K562 (cell line): ENCODE measurements around the gene GIPR. TPM values are rescaled to one million over a fixed set of nuclear protein-coding genes. Genes with fewer than 3 reads are reported as not detected.
A peak's percentile ranks its signal among the peaks of the same experiment; 100 is the strongest.

ENCODE experiments used
- COPS2 ChIP-seq: fragments of 450-650 bp; conservative IDR thresholded peaks from 2 replicates; pipeline ENCODE4 v1.6.1; 2016; ENCODE audit warnings: mild to moderate bottlenecking, moderate library complexity
- FUS ChIP-seq: fragments of 200-400 bp; formaldehyde crosslinking; optimal IDR thresholded peaks from 2 replicates; pipeline ENCODE3; 2017; ENCODE audit warnings: low read depth, low read length
- MEIS2 ChIP-seq: fragments of 450-650 bp; IDR thresholded peaks from 2 replicates; pipeline ENCODE4 v1.6.1; 2014; ENCODE audit warnings: mild to moderate bottlenecking; ENCODE audit not compliant: partially characterized antibody
- NUFIP1 ChIP-seq: fragments of 450-650 bp; IDR thresholded peaks from 2 replicates; pipeline ENCODE4 v1.6.1; 2018; ENCODE audit not compliant: partially characterized antibody
- PHB ChIP-seq: fragments of 250-450 bp; sonication (Bioruptor Pico); IDR thresholded peaks from 2 replicates; pipeline ENCODE4 v1.5.0; 2021
- POLR2AphosphoS5 ChIP-seq: IDR thresholded peaks from 2 replicates; pipeline ENCODE4 v1.6.1; 2011; ENCODE audit warnings: mild to moderate bottlenecking, low read depth, low read length, moderate library complexity; ENCODE audit not compliant: control insufficient read depth, insufficient read depth
- RCOR1 ChIP-seq, 2 experiments: IDR thresholded peaks; 2 replicates each; pipeline ENCODE4 v1.6.1; 2012; ENCODE audit warnings: low read depth in 2 of 2, low read length in 2 of 2, borderline replicate concordance in 1 of 2, improper control_type of control experiment in 1 of 2
- TCF7L2 ChIP-seq: fragments of 150-350 bp; IDR thresholded peaks from 2 replicates; pipeline ENCODE4 v1.6.1; 2016; ENCODE audit warnings: low read depth, mild to moderate bottlenecking, low read length, moderate library complexity
- U2AF2 ChIP-seq: fragments of 200-400 bp; formaldehyde crosslinking; optimal IDR thresholded peaks from 2 replicates; pipeline ENCODE3; 2017; ENCODE audit warnings: low read depth, mild to moderate bottlenecking, low read length
- ZNF217 ChIP-seq: sonication (generic); formaldehyde crosslinking; IDR thresholded peaks from 2 replicates; pipeline ENCODE4 v1.8.0; 2022; ENCODE audit warnings: mild to moderate bottlenecking, missing genetic modification reagents
- ZNF239 ChIP-seq: fragments of 250-450 bp; sonication (Bioruptor Pico); IDR thresholded peaks from 2 replicates; pipeline ENCODE4 v1.4.0; 2020; ENCODE audit warnings: mild to moderate bottlenecking
- ZNF324 ChIP-seq: fragments of 250-450 bp; sonication (Bioruptor Pico); IDR thresholded peaks from 2 replicates; pipeline ENCODE4 v1.4.0; 2020; ENCODE audit warnings: mild to moderate bottlenecking
- ZNF586 ChIP-seq: fragments of 450-650 bp; formaldehyde crosslinking; conservative IDR thresholded peaks from 2 replicates; pipeline ENCODE4 v1.4.0; 2020; ENCODE audit warnings: mild to moderate bottlenecking, moderate library complexity
- ZSCAN32 ChIP-seq: fragments of 450-650 bp; formaldehyde crosslinking; IDR thresholded peaks from 2 replicates; pipeline ENCODE4 v1.4.0; 2020; ENCODE audit warnings: mild to moderate bottlenecking, moderate library complexity
- polyA plus RNA-seq, 8 experiments: library from polyadenylated mRNA; depleted of rRNA in 4 of 8; stranded (reverse) in 5 of 8; unstranded in 3 of 8; fragments of >200 nt; fragmentation: Nextera tagmentation in 2 of 8; fragmentation: Illumina TruSeq in 1 of 8; extraction: Ambion mirVana in 2 of 8; extraction: Trizol in 1 of 8; gene quantifications; 2 replicates each; pipeline versions ENCODE4 v1.2.1 to v1.2.3, GENCODE V29; 2011 to 2014; ENCODE audit warnings: inconsistent platforms in 1 of 8, missing spikeins in 1 of 8
- total RNA-seq, 7 experiments: library from RNA; depleted of rRNA in 6 of 7; stranded (reverse); fragments of >200 nt in 6 of 7; fragmentation: Illumina TruSeq in 2 of 7; extraction: Trizol in 2 of 7; gene quantifications; 2 replicates each; pipeline versions ENCODE4 v1.2.1 to v1.2.3, GENCODE V29; 2011 to 2021; ENCODE audit warnings: low replicate concordance in 1 of 7
- TF ChIP-seq, protein P1 (sequence below): sonication (generic); formaldehyde crosslinking; IDR thresholded peaks from 2 replicates; pipeline ENCODE4 v1.8.1; 2023; ENCODE audit warnings: mild to moderate bottlenecking, missing genetic modification reagents
- TF ChIP-seq, protein P2 (sequence below), 2 experiments: fragments of 450-650 bp in 1 of 2; sonication (generic) in 1 of 2; formaldehyde crosslinking; conservative IDR thresholded peaks; 2 replicates each; pipeline versions ENCODE4 v1.4.0 to v1.8.1; 2020 to 2022; ENCODE audit warnings: mild to moderate bottlenecking in 1 of 2, missing genetic modification reagents in 1 of 2
- TF ChIP-seq, protein P3 (sequence below), 2 experiments: fragments of 450-650 bp; formaldehyde crosslinking in 1 of 2; IDR thresholded peaks; 2 replicates each; pipeline versions ENCODE4 v1.4.0 to v1.6.1; 2014 to 2020; ENCODE audit warnings: mild to moderate bottlenecking in 2 of 2, borderline replicate concordance in 1 of 2, low read depth in 1 of 2

The GIPR gene
- total and polyA plus RNA-seq, 9 of the 15 experiments (the other 6 are each of a cell fraction or from before 2014, with no cell fraction given), result 2.2 to 26.8 (median 12.7) TPM

DNA sequence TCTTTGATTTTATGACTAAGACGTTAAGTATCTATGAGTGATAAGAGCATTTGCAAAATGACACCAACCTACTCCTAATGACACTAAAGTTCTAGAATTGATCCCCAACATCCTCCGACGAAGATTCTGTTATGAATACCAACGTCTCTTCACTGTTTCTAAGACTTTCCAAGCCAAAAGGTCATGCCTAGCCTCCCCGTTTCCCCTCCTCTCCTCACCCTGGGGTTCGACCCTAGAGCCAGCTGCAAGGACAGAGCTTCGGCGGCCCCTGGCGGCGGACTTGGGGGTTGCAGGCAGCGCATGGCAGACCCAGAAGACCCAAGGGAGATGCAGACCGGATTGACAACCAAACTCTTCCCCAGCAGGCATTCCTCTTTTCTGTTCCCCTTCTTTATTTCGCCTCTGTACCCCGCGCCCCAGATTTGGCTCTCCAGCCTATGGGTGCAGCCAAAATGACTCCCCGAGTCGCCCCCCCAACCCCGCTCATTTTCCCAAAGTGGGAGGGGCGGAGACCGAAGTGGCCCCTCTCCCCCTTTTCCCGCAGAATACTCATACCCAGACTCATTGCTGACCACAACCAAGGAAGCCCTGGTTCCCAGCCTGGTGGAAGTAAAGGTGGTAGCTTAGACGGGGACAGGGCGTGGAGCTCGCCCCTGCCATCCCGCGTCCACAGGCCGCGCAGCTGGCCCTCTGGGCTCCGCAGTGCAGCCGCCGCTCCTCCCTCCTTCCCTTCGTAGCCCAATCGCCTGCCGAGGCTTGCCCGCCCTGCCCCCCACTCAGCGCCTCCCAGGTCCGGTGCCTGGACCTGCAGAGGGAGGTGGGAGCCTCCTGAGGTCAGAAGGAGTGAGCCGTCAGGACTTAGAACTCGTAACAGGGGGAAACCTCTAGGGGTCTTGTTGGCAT is 24.7 kb upstream of the GIPR start (continued):
- TF ChIP-seq, protein P1, sequence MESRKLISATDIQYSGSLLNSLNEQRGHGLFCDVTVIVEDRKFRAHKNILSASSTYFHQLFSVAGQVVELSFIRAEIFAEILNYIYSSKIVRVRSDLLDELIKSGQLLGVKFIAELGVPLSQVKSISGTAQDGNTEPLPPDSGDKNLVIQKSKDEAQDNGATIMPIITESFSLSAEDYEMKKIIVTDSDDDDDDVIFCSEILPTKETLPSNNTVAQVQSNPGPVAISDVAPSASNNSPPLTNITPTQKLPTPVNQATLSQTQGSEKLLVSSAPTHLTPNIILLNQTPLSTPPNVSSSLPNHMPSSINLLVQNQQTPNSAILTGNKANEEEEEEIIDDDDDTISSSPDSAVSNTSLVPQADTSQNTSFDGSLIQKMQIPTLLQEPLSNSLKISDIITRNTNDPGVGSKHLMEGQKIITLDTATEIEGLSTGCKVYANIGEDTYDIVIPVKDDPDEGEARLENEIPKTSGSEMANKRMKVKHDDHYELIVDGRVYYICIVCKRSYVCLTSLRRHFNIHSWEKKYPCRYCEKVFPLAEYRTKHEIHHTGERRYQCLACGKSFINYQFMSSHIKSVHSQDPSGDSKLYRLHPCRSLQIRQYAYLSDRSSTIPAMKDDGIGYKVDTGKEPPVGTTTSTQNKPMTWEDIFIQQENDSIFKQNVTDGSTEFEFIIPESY (CRISPR knock-in tag), result peak; percentile 22; the same call in 1 of the 2 replicates
- TF ChIP-seq PHB (CRISPR knock-in tag) (no peak), ZNF324 (no peak), NUFIP1 (no peak), POLR2AphosphoS5 (no peak), ZNF239 (no peak), ZNF217 (CRISPR knock-in tag) (no peak), U2AF2 (no peak), TCF7L2 (no peak), COPS2 (no peak), FUS (no peak), ZNF586 (CRISPR knock-in tag) (no peak), ZSCAN32 (CRISPR knock-in tag) (no peak), RCOR1 (IDR thresholded peaks at IDR 0.05; ENCODE audit: borderline replicate concordance in 1 of 2, low read depth in 2 of 2, low read length in 2 of 2) (peak in 1 of 2 experiments; percentile 78; a peak in 3 of 4 replicates), MEIS2 (no peak)
- TF ChIP-seq, protein P2, sequence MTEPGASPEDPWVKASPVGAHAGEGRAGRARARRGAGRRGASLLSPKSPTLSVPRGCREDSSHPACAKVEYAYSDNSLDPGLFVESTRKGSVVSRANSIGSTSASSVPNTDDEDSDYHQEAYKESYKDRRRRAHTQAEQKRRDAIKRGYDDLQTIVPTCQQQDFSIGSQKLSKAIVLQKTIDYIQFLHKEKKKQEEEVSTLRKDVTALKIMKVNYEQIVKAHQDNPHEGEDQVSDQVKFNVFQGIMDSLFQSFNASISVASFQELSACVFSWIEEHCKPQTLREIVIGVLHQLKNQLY (CRISPR knock-in tag; conservative IDR thresholded peaks at IDR 0.05), result no peak
- TF ChIP-seq, protein P3, sequence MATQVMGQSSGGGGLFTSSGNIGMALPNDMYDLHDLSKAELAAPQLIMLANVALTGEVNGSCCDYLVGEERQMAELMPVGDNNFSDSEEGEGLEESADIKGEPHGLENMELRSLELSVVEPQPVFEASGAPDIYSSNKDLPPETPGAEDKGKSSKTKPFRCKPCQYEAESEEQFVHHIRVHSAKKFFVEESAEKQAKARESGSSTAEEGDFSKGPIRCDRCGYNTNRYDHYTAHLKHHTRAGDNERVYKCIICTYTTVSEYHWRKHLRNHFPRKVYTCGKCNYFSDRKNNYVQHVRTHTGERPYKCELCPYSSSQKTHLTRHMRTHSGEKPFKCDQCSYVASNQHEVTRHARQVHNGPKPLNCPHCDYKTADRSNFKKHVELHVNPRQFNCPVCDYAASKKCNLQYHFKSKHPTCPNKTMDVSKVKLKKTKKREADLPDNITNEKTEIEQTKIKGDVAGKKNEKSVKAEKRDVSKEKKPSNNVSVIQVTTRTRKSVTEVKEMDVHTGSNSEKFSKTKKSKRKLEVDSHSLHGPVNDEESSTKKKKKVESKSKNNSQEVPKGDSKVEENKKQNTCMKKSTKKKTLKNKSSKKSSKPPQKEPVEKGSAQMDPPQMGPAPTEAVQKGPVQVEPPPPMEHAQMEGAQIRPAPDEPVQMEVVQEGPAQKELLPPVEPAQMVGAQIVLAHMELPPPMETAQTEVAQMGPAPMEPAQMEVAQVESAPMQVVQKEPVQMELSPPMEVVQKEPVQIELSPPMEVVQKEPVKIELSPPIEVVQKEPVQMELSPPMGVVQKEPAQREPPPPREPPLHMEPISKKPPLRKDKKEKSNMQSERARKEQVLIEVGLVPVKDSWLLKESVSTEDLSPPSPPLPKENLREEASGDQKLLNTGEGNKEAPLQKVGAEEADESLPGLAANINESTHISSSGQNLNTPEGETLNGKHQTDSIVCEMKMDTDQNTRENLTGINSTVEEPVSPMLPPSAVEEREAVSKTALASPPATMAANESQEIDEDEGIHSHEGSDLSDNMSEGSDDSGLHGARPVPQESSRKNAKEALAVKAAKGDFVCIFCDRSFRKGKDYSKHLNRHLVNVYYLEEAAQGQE (IDR thresholded peaks at IDR 0.05; ENCODE audit: borderline replicate concordance), result peak; percentile 86; the same call in 1 of the 2 replicates
- TF ChIP-seq, protein P3 (CRISPR knock-in tag; IDR thresholded peaks at IDR 0.05; ENCODE audit: low read depth), result no peak
